Fibroblast of the aortic adventitia (primary cell): Measurements from ENCODE around the gene FRA10AC1. TPM values are rescaled to one million over a fixed set of nuclear protein-coding genes. Genes with fewer than 3 reads are reported as not detected.

Source experiments
- DNase-seq: peaks from one replicate; pipeline ENCODE4 v3.0.0-alpha.2; 2010; ENCODE audit warnings: low read depth
- H3K4me3 ChIP-seq: 2 replicates; pipeline ENCODE4 v1.5.1; 2011; ENCODE audit warnings: low read depth, mild to moderate bottlenecking, control low read depth, low read length, moderate library complexity
- total RNA-seq: library from RNA; depleted of rRNA; stranded (reverse); fragments of >200 nt; gene quantifications from 2 replicates; pipeline ENCODE4 v1.2.3, GENCODE V29; 2012; ENCODE audit warnings: low replicate concordance
- TF ChIP-seq, protein P1 (sequence below): IDR thresholded peaks from 2 replicates; pipeline ENCODE4 v1.5.1; 2011; ENCODE audit warnings: mild to moderate bottlenecking, low read length, control low read depth, inconsistent platforms; ENCODE audit not compliant: insufficient read depth

Gene FRA10AC1
- total RNA-seq, 1 donor = 11.3 TPM

DNA sequence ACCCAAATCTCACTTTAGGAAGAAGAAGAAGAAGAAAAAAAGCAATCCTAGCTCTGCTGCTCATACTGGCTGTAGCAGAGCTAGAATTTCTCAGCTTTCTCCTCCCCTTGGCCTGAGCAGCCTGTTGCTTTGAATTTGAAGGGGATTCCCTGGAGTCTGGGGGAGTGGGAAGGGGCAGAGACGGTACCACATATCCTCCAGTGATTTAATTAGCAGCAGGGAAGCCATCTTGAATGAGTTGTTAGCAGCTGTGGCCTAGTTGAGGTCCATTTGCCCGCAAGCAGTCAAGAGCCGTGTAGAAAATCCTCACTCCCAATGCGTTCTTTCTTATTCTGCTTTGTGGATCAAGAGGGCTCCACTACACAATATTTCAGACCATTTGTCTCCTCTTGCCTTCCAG, 73.5 kb downstream of the FRA10AC1 start:
- DNase-seq = no peak
- no peak overlapping the region for H3K4me3 ChIP-seq
- TF ChIP-seq, protein P1, sequence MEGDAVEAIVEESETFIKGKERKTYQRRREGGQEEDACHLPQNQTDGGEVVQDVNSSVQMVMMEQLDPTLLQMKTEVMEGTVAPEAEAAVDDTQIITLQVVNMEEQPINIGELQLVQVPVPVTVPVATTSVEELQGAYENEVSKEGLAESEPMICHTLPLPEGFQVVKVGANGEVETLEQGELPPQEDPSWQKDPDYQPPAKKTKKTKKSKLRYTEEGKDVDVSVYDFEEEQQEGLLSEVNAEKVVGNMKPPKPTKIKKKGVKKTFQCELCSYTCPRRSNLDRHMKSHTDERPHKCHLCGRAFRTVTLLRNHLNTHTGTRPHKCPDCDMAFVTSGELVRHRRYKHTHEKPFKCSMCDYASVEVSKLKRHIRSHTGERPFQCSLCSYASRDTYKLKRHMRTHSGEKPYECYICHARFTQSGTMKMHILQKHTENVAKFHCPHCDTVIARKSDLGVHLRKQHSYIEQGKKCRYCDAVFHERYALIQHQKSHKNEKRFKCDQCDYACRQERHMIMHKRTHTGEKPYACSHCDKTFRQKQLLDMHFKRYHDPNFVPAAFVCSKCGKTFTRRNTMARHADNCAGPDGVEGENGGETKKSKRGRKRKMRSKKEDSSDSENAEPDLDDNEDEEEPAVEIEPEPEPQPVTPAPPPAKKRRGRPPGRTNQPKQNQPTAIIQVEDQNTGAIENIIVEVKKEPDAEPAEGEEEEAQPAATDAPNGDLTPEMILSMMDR = no peak

DNA sequence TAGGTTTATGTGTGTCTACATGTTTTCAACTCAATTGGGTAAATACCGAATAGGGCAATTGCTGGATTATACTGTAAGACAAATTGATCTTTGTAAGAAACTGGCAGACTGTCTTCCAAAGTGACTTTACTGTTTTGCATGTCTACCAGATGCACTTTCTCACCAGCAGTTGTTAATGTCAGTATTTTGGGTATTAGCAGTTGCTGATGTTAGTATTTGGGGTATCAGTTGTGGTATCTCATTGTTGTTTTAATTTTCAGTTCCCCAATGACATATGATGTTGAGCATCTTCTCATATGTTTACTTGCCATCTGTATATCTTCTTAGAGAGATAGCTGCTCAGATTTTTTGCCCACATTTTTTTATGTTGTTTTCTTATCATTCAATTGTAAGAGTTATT, 79.5 kb downstream of the FRA10AC1 start:
- DNase-seq = no peak
- no peak overlapping the region for H3K4me3 ChIP-seq
- TF ChIP-seq, protein P1 = no peak

DNA sequence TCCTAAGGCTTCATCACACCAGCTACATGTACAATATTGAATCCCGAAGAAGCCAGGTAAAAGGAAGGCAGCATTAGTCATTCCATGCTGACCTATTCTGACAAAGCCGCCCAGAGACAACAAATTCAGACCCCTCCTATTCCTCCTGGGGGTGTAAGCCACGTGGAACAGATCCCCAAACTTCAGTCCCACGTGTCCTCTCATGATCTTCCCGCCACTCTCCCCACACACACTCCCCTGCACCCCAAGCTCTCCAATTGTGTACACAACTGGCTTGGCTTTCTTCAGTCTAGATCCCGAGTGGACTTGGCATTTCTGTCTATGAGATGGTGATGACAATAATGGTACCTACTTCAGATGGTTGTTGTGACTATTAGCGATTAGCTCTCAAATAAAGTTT, 81.5 kb downstream of the FRA10AC1 start:
- TF ChIP-seq, protein P1 = no peak
- DNase-seq = no peak
- H3K4me3 ChIP-seq = no peak overlapping the region

Other genes with a start within 250 kb of the FRA10AC1 start
- 381 and 408 TPM in 2 replicates for gene MYOF, start 220.3 kb downstream of the FRA10AC1 start, total RNA-seq
- gene CEP55, start 206.0 kb downstream of the FRA10AC1 start, total RNA-seq = 2.7 and 36.9 TPM in 2 replicates
- not detected in 2 replicates for gene FFAR4, start 135.9 kb downstream of the FRA10AC1 start, total RNA-seq
- gene RBP4, start 101.4 kb downstream of the FRA10AC1 start, total RNA-seq = 1.9 and 2.5 TPM in 2 replicates
- not detected in 2 replicates for gene PDE6C, start 90.1 kb downstream of the FRA10AC1 start, total RNA-seq
- gene LGI1, start 55.3 kb upstream of the FRA10AC1 start, total RNA-seq = 0.16 and 0.18 TPM in 2 replicates
- gene SLC35G1, start 191.4 kb upstream of the FRA10AC1 start, total RNA-seq = 3.8 and 6.2 TPM in 2 replicates